Cardiac septum (tissue), 1 donor: ENCODE data around the gene DGKD. TPM values are rescaled to one million over a fixed set of nuclear protein-coding genes. Genes with fewer than 3 reads are reported as not detected.
"Not testable (repeated sequence)": the region's sequence is repeated elsewhere in the genome, so short reads cannot be mapped to it uniquely, and the experiment has no call there.

Experiments used
- DNase-seq: peaks from one replicate; pipeline ENCODE4 v3.0.0-alpha.2; 2020; ENCODE audit warnings: low spot score
- intact Hi-C: fragments of 100-400 bp; cut with DNase I; formaldehyde crosslinking; loops from one replicate; pipeline ENCODE4 v1.14.0; 2022
- total RNA-seq: library from RNA; stranded (reverse); fragmentation: NEBNext Ultra II Directional; extraction: Animal tissue kit (Norgen Biotek cat#: 25700); gene quantifications from one replicate; pipeline ENCODE4 v1.2.1, GENCODE V29; 2021
- donor health status: DM: no; HTN: no; CAD: no.

Gene DGKD
- total RNA-seq, 1 donor from 2014 or later = 100 TPM

- no peak for DNase-seq
- intact Hi-C loops = no loop called here
Observed at GRCh38 chr2:233332125-233332524, 22.2 kb upstream of the DGKD start.

GRCh38 chr2:233334915-233335314, 19.4 kb upstream of the DGKD start:
- DNase-seq = peak; percentile 70
- intact Hi-C loops = no loop called here

DNA sequence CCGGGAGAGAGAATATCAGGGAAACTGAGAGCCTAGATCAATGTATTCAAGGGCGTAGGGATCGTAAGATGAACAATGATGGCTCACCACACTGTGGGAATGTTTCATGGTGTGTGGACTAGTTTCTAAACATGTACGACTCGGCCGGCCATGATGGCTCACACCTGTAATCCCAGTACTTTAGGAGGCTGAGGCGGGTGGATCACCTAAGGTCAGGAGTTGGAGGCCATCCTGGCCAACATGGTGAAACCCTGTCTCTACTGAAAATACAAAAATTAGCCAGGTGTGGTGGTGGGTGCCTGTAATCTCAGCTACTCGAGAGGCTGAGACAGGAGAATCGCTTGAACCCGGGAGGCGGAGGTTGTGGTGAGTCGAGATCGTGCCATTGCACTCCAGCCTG, 18.2 kb upstream of the DGKD start:
- intact Hi-C loops = not testable (repeated sequence)

DNA sequence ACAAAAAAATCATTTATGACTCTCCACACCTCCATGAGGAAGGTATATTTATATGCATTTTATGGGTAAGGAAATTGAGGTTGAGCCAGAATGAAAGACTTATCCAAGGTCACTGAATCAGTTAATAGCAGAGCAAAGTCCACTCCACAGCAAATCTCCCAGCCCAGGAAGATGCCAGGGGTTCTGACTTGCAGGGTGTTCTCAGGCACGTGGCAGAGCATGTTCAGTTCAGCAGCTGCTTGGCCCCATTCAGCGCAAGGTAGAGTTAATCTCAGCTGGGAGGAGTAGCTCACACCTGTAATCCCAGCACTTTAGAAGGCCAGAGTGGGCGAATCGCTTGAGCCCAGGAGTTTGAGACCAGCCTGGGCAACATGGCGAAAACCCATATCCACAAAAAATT, 17.8 kb upstream of the DGKD start:
- intact Hi-C loops = no loop called here
- DNase-seq = peak; percentile 55

More for the DNA sequence above, 18.2 kb upstream of the DGKD start:
- peak; percentile 24 for DNase-seq

- DNase-seq = peak; percentile 70
- intact Hi-C loops = no loop called here
Observed at GRCh38 chr2:233338046-233338445, 16.2 kb upstream of the DGKD start.

GRCh38 chr2:233338812-233339368, 15.4 kb upstream of the DGKD start:
- DNase-seq = no peak
- intact Hi-C loops = no loop called here

GRCh38 chr2:233339427-233339826, 14.9 kb upstream of the DGKD start:
- intact Hi-C loops = no loop called here
- DNase-seq = no peak

- intact Hi-C loops = no loop called here
- no peak for DNase-seq
Observed at GRCh38 chr2:233341296-233341695, 13.0 kb upstream of the DGKD start.

GRCh38 chr2:233342301-233342700, 12.0 kb upstream of the DGKD start:
- DNase-seq = no peak
- intact Hi-C loops = no loop called here

DNA sequence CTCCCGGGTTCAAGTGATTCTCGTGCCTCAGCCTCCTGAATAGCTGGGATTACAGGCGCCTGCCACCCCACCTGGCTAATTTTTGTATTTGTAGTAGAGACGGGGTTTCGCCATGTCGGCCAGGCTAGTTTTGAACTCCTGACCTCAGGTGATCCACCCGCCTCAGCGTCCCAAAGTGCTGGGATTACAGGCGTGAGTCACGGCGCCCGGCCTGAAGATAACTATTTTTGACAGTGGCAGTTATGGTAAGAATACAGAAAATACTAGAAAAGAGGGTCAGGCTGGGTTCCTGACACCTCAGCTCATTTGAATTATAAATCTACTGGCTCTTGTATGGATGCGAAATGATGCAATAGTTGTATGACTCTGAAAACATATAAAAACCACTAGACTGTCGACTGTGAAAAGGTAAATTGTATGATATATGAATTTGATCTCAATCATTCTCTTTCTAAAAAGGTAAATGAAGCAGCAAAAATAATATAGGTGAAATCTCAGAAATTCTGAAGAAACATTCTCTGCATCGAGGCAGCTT, 11.1 kb upstream of the DGKD start:
- intact Hi-C loops = no loop called here
- peak; percentile 62 for DNase-seq

- intact Hi-C loops = no loop called here
Observed at GRCh38 chr2:233346376-233346775, 7.9 kb upstream of the DGKD start.

GRCh38 chr2:233346930-233347329, 7.4 kb upstream of the DGKD start:
- intact Hi-C loops = no loop called here
- peak; percentile 22 for DNase-seq

More at GRCh38 chr2:233346376-233346775, 7.9 kb upstream of the DGKD start:
- DNase-seq = no peak

DNA sequence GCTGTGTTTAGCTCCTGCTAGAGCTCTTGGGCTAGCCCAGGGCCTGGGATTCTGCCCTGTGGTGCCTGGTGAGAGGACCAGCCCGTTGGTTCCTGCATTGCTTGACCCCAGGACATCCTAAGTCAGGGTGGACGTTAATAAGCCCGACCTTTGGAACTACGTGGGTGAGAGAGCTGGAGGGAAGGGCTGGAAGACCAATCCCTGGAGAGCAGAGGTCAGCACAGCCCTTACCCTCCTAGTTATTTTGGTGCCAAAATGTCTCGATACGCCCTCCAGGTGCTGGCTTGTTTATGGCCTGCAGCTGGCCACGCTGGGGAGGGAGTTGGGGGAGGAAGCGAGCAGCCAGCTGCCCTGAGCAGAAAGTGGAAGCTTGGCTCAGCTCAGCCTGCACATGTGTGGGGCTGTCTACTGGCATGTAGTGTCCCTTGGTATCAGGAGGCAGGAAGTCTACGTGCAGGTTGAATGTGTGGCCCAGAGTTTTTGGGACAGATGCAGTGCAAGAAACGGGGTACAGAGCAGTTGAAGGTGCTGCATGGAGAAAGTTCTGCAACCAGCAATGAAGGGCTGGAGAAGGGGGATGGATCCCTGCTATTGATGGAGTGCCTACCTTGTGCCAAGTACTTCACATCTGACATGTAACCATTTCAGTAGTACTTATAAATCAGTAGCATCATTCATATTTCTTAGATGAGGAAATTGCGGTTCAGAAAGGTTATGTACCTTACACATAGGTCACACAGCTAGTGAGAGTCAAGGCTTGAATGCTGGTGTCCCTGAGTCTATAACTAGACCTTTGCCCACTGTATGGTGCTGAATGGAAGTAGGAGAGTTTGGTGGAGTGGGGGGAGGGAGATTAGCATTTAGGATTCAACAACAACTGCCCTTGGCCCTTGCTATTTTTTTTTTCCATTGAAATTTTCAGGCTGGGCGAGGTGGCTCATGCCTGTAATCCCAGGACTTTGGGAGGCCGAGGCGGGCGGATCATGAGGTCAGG, 5.0 kb upstream of the DGKD start:
- DNase-seq = peak; percentile 80

GRCh38 chr2:233350708-233351107, 3.6 kb upstream of the DGKD start:
- intact Hi-C loops = no loop called here
- peak; percentile 63 for DNase-seq

More for the DNA sequence above, 5.0 kb upstream of the DGKD start:
- intact Hi-C loops = no loop called here

DNA sequence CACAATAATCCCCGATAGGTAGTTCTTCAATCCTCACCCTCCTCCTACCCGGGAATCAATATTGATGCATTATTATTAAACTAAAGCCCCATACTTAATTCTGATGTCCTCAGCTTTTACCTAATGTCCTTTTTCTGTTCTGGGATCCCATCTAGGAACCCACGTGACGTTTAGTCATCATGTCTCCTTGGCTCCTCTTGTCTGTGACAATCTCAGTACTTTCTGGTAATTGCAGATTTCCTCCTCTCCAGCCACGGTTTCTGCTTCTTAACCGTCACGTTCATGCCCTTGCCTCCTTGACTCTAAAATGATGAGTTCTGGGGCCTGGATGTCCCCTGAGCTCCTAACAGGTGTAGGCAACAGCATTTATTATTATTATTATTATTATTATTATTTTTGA, 2.9 kb upstream of the DGKD start:
- peak; percentile 1 for DNase-seq
- intact Hi-C loops = no loop called here

DNA sequence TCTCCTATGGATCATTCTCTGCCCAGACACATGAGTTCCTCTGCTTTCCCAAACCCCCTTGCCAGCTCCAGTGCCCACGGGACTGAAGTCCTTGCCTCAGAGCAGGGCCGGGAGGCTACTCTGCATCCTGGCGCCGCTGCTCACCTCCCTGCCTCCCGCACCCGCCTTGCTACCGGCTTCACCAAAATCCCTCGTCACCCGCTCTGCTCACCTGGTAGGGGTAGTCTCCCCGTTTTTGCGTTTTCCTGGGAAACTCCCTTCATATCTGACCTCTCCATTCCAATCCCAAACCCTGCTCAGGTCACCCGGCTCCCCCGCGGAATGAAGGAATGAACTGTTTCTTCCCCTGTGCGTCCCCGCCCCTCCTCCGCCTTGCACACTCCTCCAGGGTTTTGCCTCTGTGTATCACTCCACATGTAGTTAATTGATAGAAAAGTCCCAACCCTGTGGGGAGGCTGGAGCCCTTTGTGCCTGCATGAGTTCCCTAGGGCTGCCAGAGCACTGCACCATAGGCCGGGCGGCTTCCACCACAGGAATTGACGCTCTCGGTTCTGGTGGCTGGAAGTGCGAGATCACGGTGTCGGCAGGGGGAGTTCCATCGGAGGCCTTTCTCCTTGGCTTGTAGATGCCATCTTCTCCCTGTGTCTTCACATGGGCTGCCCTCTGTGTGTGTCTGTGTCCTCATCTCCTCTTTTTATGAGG, 2.0 kb upstream of the DGKD start:
- intact Hi-C loops = no loop called here
- DNase-seq = peak; percentile 53

DNA sequence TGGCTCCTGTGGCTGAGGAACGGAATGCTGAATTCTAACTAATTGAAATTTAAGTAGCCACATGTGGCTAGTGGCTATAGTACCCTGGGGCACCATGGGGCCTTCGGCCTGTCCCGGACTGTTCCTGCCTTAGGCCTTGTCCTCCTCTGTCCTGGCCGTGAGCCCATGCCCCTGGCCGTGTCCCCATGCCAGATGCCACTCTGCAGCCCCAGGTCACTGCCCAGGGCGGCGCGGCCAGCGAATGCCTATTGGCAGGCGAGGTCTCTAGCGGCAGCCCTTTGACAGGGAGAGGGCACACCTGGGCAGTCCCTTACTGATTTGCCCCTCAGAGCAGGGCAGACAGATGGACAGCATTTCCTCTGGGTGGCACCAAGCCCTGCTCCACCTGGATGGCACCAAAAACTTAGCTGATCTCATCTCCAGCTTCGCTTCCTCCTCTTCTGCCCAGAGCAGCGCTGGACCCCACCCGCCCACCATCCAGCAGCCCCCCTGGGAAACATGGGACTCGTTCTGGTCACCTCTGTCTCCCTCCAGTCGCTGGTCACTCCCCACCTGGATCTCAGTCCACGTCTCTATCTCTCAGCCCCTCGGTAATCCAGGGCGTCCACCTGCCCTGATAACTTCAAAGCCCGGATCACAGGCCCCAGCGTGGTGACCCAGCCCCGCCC, 1.1 kb upstream of the DGKD start:
- peak; percentile 61 for DNase-seq
- intact Hi-C loops = no loop called here

DNA sequence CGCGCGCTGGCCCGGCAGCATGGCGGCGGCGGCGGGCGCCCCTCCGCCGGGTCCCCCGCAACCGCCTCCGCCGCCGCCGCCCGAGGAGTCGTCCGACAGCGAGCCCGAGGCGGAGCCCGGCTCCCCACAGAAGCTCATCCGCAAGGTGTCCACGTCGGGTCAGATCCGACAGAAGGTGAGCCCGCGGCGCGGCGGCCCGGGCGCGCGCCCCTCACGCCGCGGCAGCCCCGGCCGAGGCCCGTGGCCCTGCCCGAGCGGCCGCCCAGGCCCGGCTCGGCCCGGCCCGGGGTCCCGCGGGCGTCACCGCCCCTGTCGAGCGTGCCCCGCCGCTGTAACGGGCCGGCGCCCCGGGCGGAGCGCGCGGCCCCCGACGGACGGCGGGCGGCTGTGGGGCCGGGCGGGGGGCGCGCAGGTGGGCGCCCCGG, 218 bp downstream of the DGKD start:
- intact Hi-C loops = loop anchor here (2.0 kb wide), 2 partner anchors 32 to 88 kb away; no protein-coding TSS in a partner anchor
- DNase-seq = no peak

DNA sequence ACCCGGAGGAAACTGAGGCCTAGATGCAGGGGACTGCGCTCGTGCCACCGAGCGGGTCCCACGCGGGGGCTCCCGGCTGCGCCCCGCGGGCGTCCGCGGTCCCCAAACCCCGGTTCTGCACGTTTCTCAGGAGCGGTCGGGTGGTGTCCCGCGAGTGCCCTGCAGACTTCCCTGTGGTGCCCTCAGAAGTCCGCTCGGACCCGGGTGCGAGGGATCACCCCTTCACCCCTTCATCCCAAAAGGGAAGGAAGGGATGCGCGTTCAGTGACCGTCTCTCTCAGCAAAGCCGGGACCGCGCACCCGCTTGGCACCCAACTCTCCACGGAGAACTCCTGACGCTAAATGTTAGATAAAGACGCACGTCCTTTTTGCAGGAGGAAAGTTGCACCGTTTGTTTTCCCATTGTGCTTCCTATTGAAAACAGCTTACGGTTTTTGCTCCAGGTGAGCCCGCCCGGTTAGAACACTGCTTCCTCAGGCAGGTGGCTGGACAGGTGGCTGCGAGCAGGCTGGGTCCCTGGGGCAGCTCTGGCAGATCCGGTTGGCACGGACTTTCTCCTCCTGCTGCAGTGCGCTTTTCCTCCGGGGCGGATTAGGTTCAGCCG, 779 bp downstream of the DGKD start:
- DNase-seq = no peak
- intact Hi-C loops = loop anchor here (2.0 kb wide), 2 partner anchors 32 to 88 kb away; no protein-coding TSS in a partner anchor
